Keratinocyte (primary cell): ENCODE data around the gene PRKN. TPM values are rescaled to one million over a fixed set of nuclear protein-coding genes. Genes with fewer than 3 reads are reported as not detected.

Experiments used
- DNase-seq: peaks from one replicate; pipeline ENCODE4 v3.0.0-alpha.2; 2011; ENCODE audit warnings: low read depth, missing footprints, low spot score
- FAIRE-seq: peaks from 2 replicates; lab custom pipeline; 2011; peaks lifted over from hg19 to GRCh38; lab: Jason Lieb, UNC
- H2AFZ ChIP-seq: 2 replicates; pipeline ENCODE4 v1.6.0; 2012; ENCODE audit warnings: low read length, control low read depth, inconsistent platforms; ENCODE audit not compliant: control insufficient read depth
- H3K27ac ChIP-seq: 2 replicates; pipeline ENCODE4 v1.5.1; 2011; ENCODE audit warnings: low read length; ENCODE audit not compliant: control insufficient read depth, insufficient read depth
- H3K27me3 ChIP-seq: 3 replicates; pipeline ENCODE4 v1.6.0; 2011; ENCODE audit warnings: low read length; ENCODE audit not compliant: control insufficient read depth, insufficient read depth; ENCODE audit errors: extremely low read depth
- H3K36me3 ChIP-seq, 2 experiments: 2 replicates in 1 of 2; 3 replicates in 1 of 2; pipeline ENCODE4 v1.5.1; 2011; ENCODE audit warnings: low read length in 2 of 2, mild to moderate bottlenecking in 1 of 2; ENCODE audit not compliant: control insufficient read depth in 2 of 2, insufficient read depth in 2 of 2; ENCODE audit errors: extremely low read depth in 1 of 2
- H3K4me1 ChIP-seq: 3 replicates; pipeline ENCODE4 v1.5.1; 2011; ENCODE audit warnings: low read length; ENCODE audit not compliant: control insufficient read depth, insufficient read depth; ENCODE audit errors: extremely low read depth
- H3K4me2 ChIP-seq: 3 replicates; pipeline ENCODE4 v1.6.0; 2011; ENCODE audit warnings: low read depth, low read length; ENCODE audit not compliant: control insufficient read depth, insufficient read depth; ENCODE audit errors: extremely low read depth
- H3K4me3 ChIP-seq, 3 experiments: fragments of 200-600 bp in 1 of 3; sonication (generic) in 1 of 3; 2 replicates in 2 of 3; 3 replicates in 1 of 3; pipeline ENCODE4 v1.5.1; 2011 to 2016; ENCODE audit warnings: low read length in 3 of 3, mild to moderate bottlenecking in 3 of 3, control low read depth in 2 of 3, inconsistent platforms in 1 of 3, low read depth in 1 of 3, mixed read lengths in 1 of 3, mixed run types in 1 of 3, moderate library complexity in 1 of 3; ENCODE audit not compliant: control insufficient read depth in 2 of 3, insufficient read depth in 2 of 3; ENCODE audit errors: extremely low read depth in 1 of 3
- H3K79me2 ChIP-seq: 2 replicates; pipeline ENCODE4 v1.6.0; 2012; ENCODE audit warnings: low read length; ENCODE audit not compliant: control insufficient read depth, insufficient read depth
- H3K9ac ChIP-seq: 3 replicates; pipeline ENCODE4 v1.6.0; 2011; ENCODE audit warnings: low read length; ENCODE audit not compliant: control insufficient read depth, insufficient read depth; ENCODE audit errors: extremely low read depth
- H3K9me1 ChIP-seq: 3 replicates; pipeline ENCODE4 v1.6.0; 2011; ENCODE audit warnings: low read length; ENCODE audit not compliant: control insufficient read depth, insufficient read depth; ENCODE audit errors: extremely low read depth
- H3K9me3 ChIP-seq: 2 replicates; pipeline ENCODE4 v1.5.1; 2012; ENCODE audit warnings: low read depth, low read length; ENCODE audit not compliant: control insufficient read depth
- H4K20me1 ChIP-seq: 3 replicates; pipeline ENCODE4 v1.6.0; 2011; ENCODE audit warnings: low read length; ENCODE audit not compliant: control insufficient read depth, insufficient read depth; ENCODE audit errors: extremely low read depth
- CTCF ChIP-seq, 3 experiments: IDR thresholded peaks in 1 of 3; conservative IDR thresholded peaks in 1 of 3; optimal IDR thresholded peaks in 1 of 3; 2 replicates in 2 of 3; 3 replicates in 1 of 3; pipeline versions ENCODE3 to v1.5.1; 2011; ENCODE audit warnings: low read length in 3 of 3, mild to moderate bottlenecking in 3 of 3, moderate library complexity in 2 of 3, control low read depth in 1 of 3, inconsistent platforms in 1 of 3; ENCODE audit not compliant: insufficient read depth in 2 of 3; ENCODE audit errors: extremely low read depth in 1 of 3
- EZH2 ChIP-seq: IDR thresholded peaks from one replicate; pipeline ENCODE4 v1.6.1; 2012; ENCODE audit warnings: inconsistent platforms, mild to moderate bottlenecking, low read length, moderate library complexity
- dilution Hi-C: fragments of 300-500 bp; cut with MboI; formaldehyde crosslinking; loops from one replicate; pipeline ENCODE4 v1.7.0; 2020; ENCODE audit warnings: low sequenced_read_pairs; ENCODE audit not compliant: extremely low pct_ligation_motif_present
- polyA plus RNA-seq, 5 experiments: library from polyadenylated mRNA; depleted of rRNA in 3 of 5; stranded (reverse) in 3 of 5; stranded (forward) in 1 of 5; unstranded in 1 of 5; fragments of >200 nt; gene quantifications; 1 replicate in 1 of 5; 2 replicates in 3 of 5; 3 replicates in 1 of 5; pipeline versions ENCODE4 v1.2.1 to v1.2.3, GENCODE V29; 2011 to 2012; ENCODE audit warnings: missing spikeins in 2 of 5, low read depth in 1 of 5, low replicate concordance in 1 of 5

The PRKN gene
- polyA plus RNA-seq, 1 donor (not counting 4 experiments of a cell fraction or from before 2014, with no cell fraction given) = 0.67 TPM

- Histone ChIP-seq H3K27me3 (no peaks in the 10 kb centered on the region), H3K4me1 (no peaks in the 10 kb centered on the region), H4K20me1 (no peaks in the 10 kb centered on the region), H3K4me2 (no peak overlapping the region), H3K27ac (no peak overlapping the region), H2AFZ (no peak overlapping the region), H3K79me2 (no peaks in the 10 kb centered on the region), H3K36me3 (no peaks in the 10 kb centered on the region), H3K4me3 (no peak overlapping the region), H3K9ac (no peak overlapping the region), H3K9me1 (no peaks in the 10 kb centered on the region), H3K9me3 (no peaks in the 10 kb centered on the region)
- FAIRE-seq (no peak), DNase-seq (no peak)
- dilution Hi-C loops = no loop called here
- no peak for TF ChIP-seq CTCF (optimal IDR thresholded peaks at IDR 0.05 in 1 of 3, IDR thresholded peaks at IDR 0.05 in 1 of 3, conservative IDR thresholded peaks at IDR 0.05 in 1 of 3; ENCODE audit: extremely low read depth in 1 of 3, insufficient read depth in 2 of 3, low read length in 3 of 3)
- no peak for TF ChIP-seq EZH2
These were observed 1162.6 kb downstream of the PRKN start for GRCh38 chr6:161564952-161565351.

GRCh38 chr6:161561908-161562307 is 1165.7 kb downstream of the PRKN start:
- no peaks in the 10 kb centered on the region for H3K79me2 ChIP-seq
- no peak overlapping the region for H3K4me3 ChIP-seq
- H3K27ac ChIP-seq = no peak overlapping the region
- no peaks in the 10 kb centered on the region for H4K20me1 ChIP-seq
- H2AFZ ChIP-seq = no peak overlapping the region
- no peaks in the 10 kb centered on the region for H3K4me1 ChIP-seq
- FAIRE-seq (no peak), DNase-seq (no peak)
- H3K4me2 ChIP-seq = no peak overlapping the region
- no peak overlapping the region for H3K9ac ChIP-seq
- H3K36me3 ChIP-seq = no peaks in the 10 kb centered on the region
- no peaks in the 10 kb centered on the region for H3K9me1 ChIP-seq
- dilution Hi-C loops = no loop called here
- TF ChIP-seq CTCF (optimal IDR thresholded peaks at IDR 0.05 in 1 of 3, IDR thresholded peaks at IDR 0.05 in 1 of 3, conservative IDR thresholded peaks at IDR 0.05 in 1 of 3; ENCODE audit: extremely low read depth in 1 of 3, insufficient read depth in 2 of 3, low read length in 3 of 3) = no peak
- TF ChIP-seq EZH2 = no peak
- H3K9me3 ChIP-seq = no peaks in the 10 kb centered on the region
- H3K27me3 ChIP-seq = no peaks in the 10 kb centered on the region
